ENCODE data around the gene NMNAT1. TPM values are rescaled to one million over a fixed set of nuclear protein-coding genes. Genes with fewer than 3 reads are reported as not detected.

NMNAT1 gene
- total and polyA plus RNA-seq, 9 donors = 2.3 to 16.0 (median 5.8) TPM

GRCh38 chr1:9984253-9984652 is 41.0 kb downstream of the NMNAT1 start:
- no peak for DNase-seq
- Histone ChIP-seq H3K36me3 (no peaks in the 10 kb centered on the region), H3K4me1 (ENCODE audit: insufficient read depth) (no peaks in the 10 kb centered on the region), H3K9me3 (no peaks in the 10 kb centered on the region), H3K4me3 (no peak overlapping the region), H3K27ac (no peak overlapping the region), H3K27me3 (no peaks in the 10 kb centered on the region)
- TF ChIP-seq POLR2A (IDR thresholded peaks at IDR 0.05) (no peak), EP300 (IDR thresholded peaks at IDR 0.05) (no peak), CTCF (IDR thresholded peaks at IDR 0.05) (no peak)
- 85 to 89% (median 87%) methylated on average over 5 of the region's 5 CpGs for WGBS, 3 donors
- intact Hi-C loops (cut with DNase I) = no loop called here

DNA sequence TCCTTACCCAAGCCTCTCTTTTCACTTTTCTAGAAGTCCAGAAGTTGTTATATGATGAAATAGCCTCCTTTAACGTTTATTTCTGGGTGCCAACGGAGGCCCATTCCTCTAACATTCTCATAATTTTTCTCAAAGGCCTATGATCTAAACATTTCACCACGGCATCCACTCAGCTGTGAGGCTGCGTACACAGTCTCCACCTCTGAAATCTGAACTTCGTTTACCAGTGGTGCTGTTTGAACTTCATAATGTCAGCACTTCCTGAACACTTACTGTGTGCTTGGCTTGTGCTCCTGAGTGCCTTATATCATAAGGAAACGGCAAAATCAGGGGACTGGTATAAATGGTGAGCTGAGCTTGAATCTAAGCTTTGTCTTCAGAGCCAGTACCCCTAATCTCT is 41.7 kb downstream of the NMNAT1 start:
- intact Hi-C loops (cut with DNase I) = no loop called here
- TF ChIP-seq CTCF (IDR thresholded peaks at IDR 0.05) (no peak), POLR2A (IDR thresholded peaks at IDR 0.05) (no peak), EP300 (IDR thresholded peaks at IDR 0.05) (no peak)
- Histone ChIP-seq H3K9me3 (no peaks in the 10 kb centered on the region), H3K27me3 (no peaks in the 10 kb centered on the region), H3K36me3 (no peaks in the 10 kb centered on the region), H3K4me1 (ENCODE audit: insufficient read depth) (no peaks in the 10 kb centered on the region), H3K27ac (no peak overlapping the region), H3K4me3 (no peak overlapping the region)
- DNase-seq = no peak
- WGBS, 3 donors = 38 to 57% (median 46%) methylated on average over 6 of the region's 6 CpGs

- intact Hi-C loops (cut with DNase I) = no loop called here
- DNase-seq = no peak
- no peaks in the 10 kb centered on the region for H3K4me1 ChIP-seq (ENCODE audit: insufficient read depth)
- no peak overlapping the region for H3K4me3 ChIP-seq
- no peak overlapping the region for H3K27ac ChIP-seq
- H3K36me3 ChIP-seq = no peaks in the 10 kb centered on the region
- no peak for TF ChIP-seq CTCF (IDR thresholded peaks at IDR 0.05)
- H3K27me3 ChIP-seq = no peaks in the 10 kb centered on the region
- 88 to 91% (median 90%) methylated on average over 5 of the region's 5 CpGs for WGBS, 3 donors
- H3K9me3 ChIP-seq = no peaks in the 10 kb centered on the region
These were observed 46.5 kb downstream of the NMNAT1 start for GRCh38 chr1:9989773-9990172.

DNA sequence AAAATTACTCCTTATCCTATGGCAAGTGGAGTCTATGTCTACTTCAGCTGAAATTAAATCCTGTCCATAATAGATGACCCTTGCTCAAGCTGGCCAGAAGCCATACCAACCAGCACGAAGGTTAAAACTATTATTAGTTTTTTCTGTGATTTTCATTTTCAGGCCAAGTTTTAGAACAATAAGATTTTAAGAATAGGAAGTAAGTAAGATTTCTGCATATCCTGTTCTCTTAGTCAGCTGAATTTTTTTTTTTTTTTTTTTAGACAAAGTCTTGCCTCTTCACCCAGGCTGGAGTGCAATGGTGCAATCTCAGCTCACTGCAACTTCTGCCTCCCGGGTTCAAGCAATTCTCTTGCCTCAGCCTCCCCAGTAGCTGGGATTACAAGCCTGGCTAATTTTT is 47.7 kb downstream of the NMNAT1 start:
- Histone ChIP-seq H3K9me3 (no peaks in the 10 kb centered on the region), H3K27me3 (no peaks in the 10 kb centered on the region), H3K27ac (no peak overlapping the region), H3K36me3 (no peaks in the 10 kb centered on the region), H3K4me1 (ENCODE audit: insufficient read depth) (no peaks in the 10 kb centered on the region), H3K4me3 (no peak overlapping the region)
- intact Hi-C loops (cut with DNase I) = no loop called here
- DNase-seq = no peak
- 46 to 54% (median 46%) methylated on average over 2 of the region's 2 CpGs for WGBS, 3 donors
- no peak for TF ChIP-seq POLR2A (IDR thresholded peaks at IDR 0.05)
- no peak for TF ChIP-seq EP300 (IDR thresholded peaks at IDR 0.05)
- no peak for TF ChIP-seq CTCF (IDR thresholded peaks at IDR 0.05)

GRCh38 chr1:9992910-9993309 is 49.6 kb downstream of the NMNAT1 start:
- H3K27ac ChIP-seq = no peak overlapping the region
- intact Hi-C loops (cut with DNase I) = no loop called here

More at GRCh38 chr1:9992910-9993309, 49.6 kb downstream of the NMNAT1 start:
- Histone ChIP-seq H3K4me1 (ENCODE audit: insufficient read depth) (peaks cover 5% of the 10 kb centered on the region), H3K9me3 (no peaks in the 10 kb centered on the region), H3K27me3 (no peaks in the 10 kb centered on the region), H3K36me3 (no peaks in the 10 kb centered on the region), H3K4me3 (no peak overlapping the region)
- no peak for TF ChIP-seq EP300 (IDR thresholded peaks at IDR 0.05)
- TF ChIP-seq CTCF (IDR thresholded peaks at IDR 0.05) = no peak
- no peak for TF ChIP-seq POLR2A (IDR thresholded peaks at IDR 0.05)
- DNase-seq = no peak
- 85 to 90% (median 85%) methylated on average over 5 of the region's 5 CpGs for WGBS, 3 donors

All from ovary (tissue), 9 donors.